RWPE1 (cell line): ENCODE results near the gene IL18RAP.

ENCODE experiments used
- CTCF ChIA-PET: fragments of 350-600 bp; sonication (Branson Sonifier 250); formaldehyde crosslinking; extraction: SDS; loops from one replicate; lab custom pipeline; 2021; lab: Yijun Ruan, JAX
- POLR2A ChIA-PET: fragments of 400-600 bp; formaldehyde crosslinking; extraction: SDS; loops from one replicate; lab custom pipeline; 2020; ENCODE audit warnings: antibody characterized with exemption; ENCODE audit not compliant: low non-redundant PET; lab: Yijun Ruan, JAX
- DNase-seq: peaks from one replicate; pipeline ENCODE4 v3.0.0; 2012; ENCODE audit warnings: low spot score
- H3K27ac ChIP-seq: fragments of 450-650 bp; 2 replicates; pipeline ENCODE4 v1.5.1; 2017
- TF ChIP-seq, protein P1 (sequence below): fragments of 450-650 bp; conservative IDR thresholded peaks from 2 replicates; pipeline ENCODE4 v1.5.1; 2017; ENCODE audit warnings: low read depth, mild to moderate bottlenecking

Gene IL18RAP

DNA sequence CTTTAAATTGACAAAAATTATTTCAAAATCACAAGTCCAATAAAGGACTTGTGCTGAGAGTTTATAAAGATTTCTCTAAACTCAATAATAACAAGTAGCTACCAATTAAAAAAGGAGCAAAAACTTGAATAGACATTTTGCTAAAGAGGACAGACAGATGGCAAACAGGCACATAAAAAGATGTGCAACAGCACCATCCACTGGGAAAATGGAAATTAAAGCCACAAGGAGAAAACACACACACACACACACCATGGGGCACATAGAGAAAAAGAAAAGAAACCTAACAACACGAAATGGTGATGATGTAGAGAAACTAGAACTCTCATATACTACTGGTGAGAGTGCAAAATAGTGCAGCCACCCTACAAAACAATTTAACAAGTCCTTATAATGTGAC lies 37.5 kb downstream of the IL18RAP start:
- TF ChIP-seq, protein P1, sequence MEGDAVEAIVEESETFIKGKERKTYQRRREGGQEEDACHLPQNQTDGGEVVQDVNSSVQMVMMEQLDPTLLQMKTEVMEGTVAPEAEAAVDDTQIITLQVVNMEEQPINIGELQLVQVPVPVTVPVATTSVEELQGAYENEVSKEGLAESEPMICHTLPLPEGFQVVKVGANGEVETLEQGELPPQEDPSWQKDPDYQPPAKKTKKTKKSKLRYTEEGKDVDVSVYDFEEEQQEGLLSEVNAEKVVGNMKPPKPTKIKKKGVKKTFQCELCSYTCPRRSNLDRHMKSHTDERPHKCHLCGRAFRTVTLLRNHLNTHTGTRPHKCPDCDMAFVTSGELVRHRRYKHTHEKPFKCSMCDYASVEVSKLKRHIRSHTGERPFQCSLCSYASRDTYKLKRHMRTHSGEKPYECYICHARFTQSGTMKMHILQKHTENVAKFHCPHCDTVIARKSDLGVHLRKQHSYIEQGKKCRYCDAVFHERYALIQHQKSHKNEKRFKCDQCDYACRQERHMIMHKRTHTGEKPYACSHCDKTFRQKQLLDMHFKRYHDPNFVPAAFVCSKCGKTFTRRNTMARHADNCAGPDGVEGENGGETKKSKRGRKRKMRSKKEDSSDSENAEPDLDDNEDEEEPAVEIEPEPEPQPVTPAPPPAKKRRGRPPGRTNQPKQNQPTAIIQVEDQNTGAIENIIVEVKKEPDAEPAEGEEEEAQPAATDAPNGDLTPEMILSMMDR, result no peak
- POLR2A ChIA-PET, result no interaction called here
- no peak overlapping the region for H3K27ac ChIP-seq
- no peak for DNase-seq
- CTCF ChIA-PET, result interaction anchor here (0.6 to 0.7 kb wide), 2 partner anchors 12 to 543 kb away, joined by 3 read pairs; no protein-coding TSS in a partner anchor

GRCh38 chr2:102461188-102461587 lies 38.2 kb downstream of the IL18RAP start:
- ChIA-PET POLR2A (no interaction called here), CTCF (interaction anchor here (0.7 to 1.4 kb wide), 3 partner anchors 12 to 544 kb away, joined by 3 to 4 read pairs (median 3); partner anchors contain the start of gene SLC9A4)

DNA sequence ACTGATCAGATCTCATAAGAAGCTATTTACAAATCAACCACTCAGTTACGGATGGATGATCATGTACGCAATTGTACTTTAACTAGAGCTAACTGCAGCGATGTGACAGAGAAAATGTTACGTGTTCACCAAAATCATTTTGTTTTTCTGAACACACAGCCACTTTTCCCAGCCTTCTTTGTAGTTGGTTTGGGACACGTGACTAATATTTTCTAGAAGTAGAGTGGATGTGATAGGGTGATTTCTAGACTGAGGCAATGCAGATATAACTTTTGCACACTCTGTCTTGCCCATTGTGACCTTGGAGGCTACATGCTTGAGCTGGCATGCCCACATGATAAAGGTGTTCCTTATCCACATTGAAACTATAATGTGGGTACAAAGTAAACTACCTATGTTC lies 40.2 kb downstream of the IL18RAP start:
- ChIA-PET POLR2A (no interaction called here), CTCF (no interaction called here)
- H3K27ac ChIP-seq, result no peak overlapping the region
- TF ChIP-seq, protein P1, result no peak
- DNase-seq, result no peak

More at GRCh38 chr2:102461188-102461587, 38.2 kb downstream of the IL18RAP start:
- DNase-seq, result no peak
- TF ChIP-seq, protein P1, result no peak
- H3K27ac ChIP-seq, result no peak overlapping the region

DNA sequence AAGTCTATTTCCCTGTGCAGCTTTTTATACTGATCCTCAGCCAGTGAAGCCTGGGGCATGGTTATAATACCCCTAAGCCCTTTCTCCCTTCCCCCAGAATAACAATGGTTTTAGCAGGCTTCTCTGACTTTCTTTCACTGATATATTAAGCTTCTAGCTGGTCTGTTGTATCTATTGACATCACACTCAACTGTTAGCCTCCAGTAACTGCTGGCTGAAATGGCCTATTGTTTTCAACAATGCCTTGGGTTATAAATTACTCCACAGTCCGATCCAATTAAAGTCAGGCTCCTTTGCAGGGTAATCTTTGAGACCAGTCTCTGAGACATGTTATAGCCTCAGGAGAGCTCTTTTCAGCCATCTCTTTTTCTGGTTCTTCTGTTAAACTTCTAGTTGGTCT lies 47.2 kb downstream of the IL18RAP start:
- no peak for DNase-seq
- H3K27ac ChIP-seq, result no peak overlapping the region
- POLR2A ChIA-PET, result no interaction called here
- TF ChIP-seq, protein P1, result no peak
- CTCF ChIA-PET, result interaction anchor here (0.8 kb wide), 1 partner anchor 826 kb away, joined by 6 read pairs; no protein-coding TSS in a partner anchor

DNA sequence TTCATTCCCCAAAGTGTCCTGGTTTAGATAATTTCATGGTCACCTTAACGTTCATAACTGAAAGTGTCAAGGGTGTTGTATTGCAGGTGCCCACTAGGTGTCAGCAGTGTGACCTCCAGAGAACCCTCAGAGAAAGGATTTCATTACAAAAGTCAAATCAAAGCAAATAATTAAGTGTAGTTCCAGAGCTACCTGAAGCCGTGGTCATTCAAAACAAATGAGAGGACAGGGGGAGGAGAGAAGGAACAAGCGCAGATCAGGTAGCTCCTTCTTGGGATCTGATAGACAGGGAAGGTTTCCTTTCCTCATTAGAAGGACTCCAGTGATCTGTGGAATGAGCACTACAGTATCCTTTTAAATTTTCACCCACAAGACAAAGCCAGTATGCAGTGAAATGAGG lies 50.1 kb downstream of the IL18RAP start, which contains the start of gene SLC9A4:
Gene SLC9A4 (plus strand): TSS at position 207 of the 400 bp plus-strand sequence. CDS start 534 bp downstream, outside the sequence.
- ChIA-PET POLR2A (no interaction called here), CTCF (interaction anchor here (0.6 to 5.0 kb wide), 14 partner anchors 10 to 1929 kb away, joined by 3 to 48 read pairs (median 4); partner anchors contain the start of gene SLC9A2)
- no peak within 1 kb of the TSS for H3K27ac ChIP-seq
- TF ChIP-seq, protein P1, result peak; percentile 90
- peak; percentile 32 for DNase-seq

GRCh38 chr2:102473631-102474030 lies 50.7 kb downstream of the IL18RAP start:
- TF ChIP-seq, protein P1, result no peak
- ChIA-PET CTCF (interaction anchor here (0.6 to 5.0 kb wide), 10 partner anchors 10 to 239 kb away, joined by 3 to 48 read pairs (median 4); partner anchors contain the start of gene SLC9A2), POLR2A (no interaction called here)
- H3K27ac ChIP-seq, result no peak overlapping the region
- DNase-seq, result no peak
